Peyer's patch (tissue), 4 donors: ENCODE results near the gene SMYD1. TPM values are rescaled to one million over a fixed set of nuclear protein-coding genes. Genes with fewer than 3 reads are reported as not detected.
A peak's percentile ranks its signal among the peaks of the same experiment; 100 is the strongest.

Source experiments
- DNase-seq, 3 donors: peaks; one replicate each; pipeline ENCODE4 v3.0.0-alpha.2; 2017 to 2019
- H3K27ac ChIP-seq, 4 donors: fragments of 200-600 bp; sonication (generic); one replicate each; pipeline ENCODE4 v1.5.1; 2016 to 2019
- H3K27me3 ChIP-seq, 2 donors: fragments of 200-600 bp; sonication (generic); one replicate each; pipeline ENCODE4 v1.5.1; 2019
- H3K36me3 ChIP-seq, 3 donors: fragments of 200-600 bp; sonication (generic); one replicate each; pipeline ENCODE4 v1.5.1; 2016 to 2019
- H3K4me1 ChIP-seq, 4 donors: fragments of 200-600 bp; sonication (generic); one replicate each; pipeline ENCODE4 v1.5.1; 2016 to 2019
- H3K4me3 ChIP-seq, 4 donors: fragments of 200-600 bp; sonication (generic); 1 replicate in 3 of 4; 2 replicates in 1 of 4; pipeline ENCODE4 v1.5.1; 2016 to 2019; ENCODE audit warnings: mild to moderate bottlenecking in 1 of 4
- H3K9me3 ChIP-seq, 4 donors: fragments of 200-600 bp; sonication (generic); one replicate each; pipeline ENCODE4 v1.5.1; 2016 to 2019; ENCODE audit warnings: mild to moderate bottlenecking in 1 of 4
- CTCF ChIP-seq, 6 experiments: fragments of 450-650 bp in 4 of 6; fragments of 200-600 bp in 2 of 6; sonication (generic) in 1 of 6; IDR thresholded peaks; one replicate each; pipeline ENCODE4 v1.5.1; 2017 to 2019; ENCODE audit warnings: antibody characterized with exemption in 6 of 6, mild to moderate bottlenecking in 3 of 6, moderate library complexity in 1 of 6
- POLR2A ChIP-seq, 2 donors: fragments of 450-650 bp; IDR thresholded peaks; one replicate each; pipeline ENCODE4 v1.5.1; 2017; ENCODE audit warnings: antibody characterized with exemption in 2 of 2, mild to moderate bottlenecking in 2 of 2, moderate library complexity in 2 of 2
- total RNA-seq, 4 donors: library from RNA; depleted of rRNA; stranded (reverse); fragments of >200 nt; gene quantifications; one replicate each; pipeline ENCODE4 v1.1.0, GENCODE V29; 2016

The SMYD1 gene
- total RNA-seq, 4 donors from 2014 or later: 0.67 to 2.7 TPM; not detected in 2

GRCh38 chr2:88141952-88142351 is 74.3 kb downstream of the SMYD1 start:
- no peak overlapping the region for H3K4me3 ChIP-seq
- H3K4me1 ChIP-seq: peaks cover 0 to 11% (median 0%) of the 10 kb centered on the region in 4 donors
- no peak for TF ChIP-seq POLR2A (IDR thresholded peaks at IDR 0.05)
- TF ChIP-seq CTCF (IDR thresholded peaks at IDR 0.05): no peak
- no peak for DNase-seq
- no peaks in the 10 kb centered on the region for H3K9me3 ChIP-seq
- no peaks in the 10 kb centered on the region for H3K27me3 ChIP-seq
- H3K36me3 ChIP-seq: no peaks in the 10 kb centered on the region
- H3K27ac ChIP-seq: no peak overlapping the region

GRCh38 chr2:88144271-88144670 is 76.6 kb downstream of the SMYD1 start:
- Histone ChIP-seq H3K36me3 (no peaks in the 10 kb centered on the region), H3K27ac (peak overlapping the region in 2 of 4 donors; percentile 68 to 71), H3K27me3 (no peaks in the 10 kb centered on the region), H3K9me3 (peaks cover 0 to 5% (median 0%) of the 10 kb centered on the region in 4 donors), H3K4me1 (peaks cover 0 to 11% (median 0%) of the 10 kb centered on the region in 4 donors), H3K4me3 (peak overlapping the region in 1 of 4 donors; percentile 1)
- DNase-seq: no peak
- TF ChIP-seq POLR2A (IDR thresholded peaks at IDR 0.05) (no peak), CTCF (IDR thresholded peaks at IDR 0.05) (no peak)

- no peak overlapping the region for H3K4me3 ChIP-seq
- DNase-seq: peak in 2 of 3 donors; percentile 75 to 90
- peak in 2 of 6 experiments; percentile 26 to 27 for TF ChIP-seq CTCF (IDR thresholded peaks at IDR 0.05)
- TF ChIP-seq POLR2A (IDR thresholded peaks at IDR 0.05): peak in 1 of 2 donors; percentile 73
- no peaks in the 10 kb centered on the region for H3K36me3 ChIP-seq
- peaks cover 0 to 11% (median 0%) of the 10 kb centered on the region in 4 donors for H3K4me1 ChIP-seq
- H3K9me3 ChIP-seq: peaks cover 0 to 5% (median 0%) of the 10 kb centered on the region in 4 donors
- no peaks in the 10 kb centered on the region for H3K27me3 ChIP-seq
- peak overlapping the region in 3 of 4 donors; percentile 53 to 89 (median 75) for H3K27ac ChIP-seq
Measured at GRCh38 chr2:88144914-88145497, 77.4 kb downstream of the SMYD1 start.

GRCh38 chr2:88146590-88146989 is 79.0 kb downstream of the SMYD1 start:
- Histone ChIP-seq H3K4me3 (no peak overlapping the region), H3K27ac (peak overlapping the region in 3 of 4 donors; percentile 53 to 89 (median 75)), H3K36me3 (no peaks in the 10 kb centered on the region), H3K9me3 (peaks cover 0 to 5% (median 0%) of the 10 kb centered on the region in 4 donors), H3K27me3 (no peaks in the 10 kb centered on the region), H3K4me1 (peaks cover 0 to 11% (median 0%) of the 10 kb centered on the region in 4 donors)
- no peak for TF ChIP-seq CTCF (IDR thresholded peaks at IDR 0.05)
- TF ChIP-seq POLR2A (IDR thresholded peaks at IDR 0.05): no peak
- DNase-seq: no peak

GRCh38 chr2:88147145-88147544 is 79.5 kb downstream of the SMYD1 start:
- Histone ChIP-seq H3K27me3 (no peaks in the 10 kb centered on the region), H3K4me3 (no peak overlapping the region), H3K36me3 (no peaks in the 10 kb centered on the region), H3K27ac (peak overlapping the region in 1 of 4 donors; percentile 89), H3K9me3 (peaks cover 0 to 5% (median 0%) of the 10 kb centered on the region in 4 donors), H3K4me1 (peaks cover 0 to 11% (median 0%) of the 10 kb centered on the region in 4 donors)
- no peak for DNase-seq
- TF ChIP-seq CTCF (IDR thresholded peaks at IDR 0.05) (no peak), POLR2A (IDR thresholded peaks at IDR 0.05) (no peak)
